IPS-18c (cell line): Measurements from ENCODE around the gene STOML1.

Experiments
- H3K4me3 ChIP-seq: 2 replicates; pipeline ENCODE4 v1.7.0; 2013; ENCODE audit warnings: low read depth, mild to moderate bottlenecking, low read length, moderate library complexity; ENCODE audit not compliant: insufficient read depth
- H3K9me3 ChIP-seq: one replicate; pipeline ENCODE4 v1.6.1; 2013; ENCODE audit warnings: mild to moderate bottlenecking, low read length, moderate library complexity; ENCODE audit not compliant: control insufficient read depth, insufficient read depth

STOML1 gene

GRCh38 chr15:73955861-73956742, 36.0 kb downstream of the STOML1 start:
- H3K9me3 ChIP-seq = no peaks in the 10 kb centered on the region
- no peak overlapping the region for H3K4me3 ChIP-seq

GRCh38 chr15:73955326-73955725, 36.8 kb downstream of the STOML1 start:
- Histone ChIP-seq H3K9me3 (no peaks in the 10 kb centered on the region), H3K4me3 (no peak overlapping the region)

- H3K4me3 ChIP-seq = no peak overlapping the region
- H3K9me3 ChIP-seq = no peaks in the 10 kb centered on the region
These were observed 37.6 kb downstream of the STOML1 start for GRCh38 chr15:73954188-73955145.

- Histone ChIP-seq H3K4me3 (no peak overlapping the region), H3K9me3 (no peaks in the 10 kb centered on the region)
These were observed 39.0 kb downstream of the STOML1 start for GRCh38 chr15:73952913-73953750.

- Histone ChIP-seq H3K4me3 (no peak overlapping the region), H3K9me3 (no peaks in the 10 kb centered on the region)
These were observed 39.8 kb downstream of the STOML1 start for GRCh38 chr15:73952171-73952912.

- no peak overlapping the region for H3K4me3 ChIP-seq
- no peaks in the 10 kb centered on the region for H3K9me3 ChIP-seq
These were observed 40.5 kb downstream of the STOML1 start for GRCh38 chr15:73951601-73952000.

GRCh38 chr15:73950831-73951561, 41.1 kb downstream of the STOML1 start:
- Histone ChIP-seq H3K4me3 (no peak overlapping the region), H3K9me3 (no peaks in the 10 kb centered on the region)

- no peak overlapping the region for H3K4me3 ChIP-seq
These were observed 41.6 kb downstream of the STOML1 start for GRCh38 chr15:73950479-73950830.

GRCh38 chr15:73949496-73949895, 42.6 kb downstream of the STOML1 start:
- H3K9me3 ChIP-seq = no peaks in the 10 kb centered on the region
- H3K4me3 ChIP-seq = no peak overlapping the region

More at GRCh38 chr15:73950479-73950830, 41.6 kb downstream of the STOML1 start:
- no peaks in the 10 kb centered on the region for H3K9me3 ChIP-seq

- Histone ChIP-seq H3K9me3 (no peaks in the 10 kb centered on the region), H3K4me3 (no peak overlapping the region)
These were observed 43.1 kb downstream of the STOML1 start for GRCh38 chr15:73948982-73949381.

- Histone ChIP-seq H3K9me3 (no peaks in the 10 kb centered on the region), H3K4me3 (no peak overlapping the region)
These were observed 43.7 kb downstream of the STOML1 start for GRCh38 chr15:73948396-73948795.

GRCh38 chr15:73947651-73948050, 44.4 kb downstream of the STOML1 start:
- H3K9me3 ChIP-seq = no peaks in the 10 kb centered on the region

GRCh38 chr15:73946795-73947370, 45.2 kb downstream of the STOML1 start:
- H3K9me3 ChIP-seq = no peaks in the 10 kb centered on the region
- no peak overlapping the region for H3K4me3 ChIP-seq

More at GRCh38 chr15:73947651-73948050, 44.4 kb downstream of the STOML1 start:
- no peak overlapping the region for H3K4me3 ChIP-seq

- no peak overlapping the region for H3K4me3 ChIP-seq
- no peaks in the 10 kb centered on the region for H3K9me3 ChIP-seq
These were observed 45.9 kb downstream of the STOML1 start for GRCh38 chr15:73946046-73946721.

- Histone ChIP-seq H3K4me3 (no peak overlapping the region), H3K9me3 (no peaks in the 10 kb centered on the region)
These were observed 47.0 kb downstream of the STOML1 start for GRCh38 chr15:73945130-73945508.
